Esophagus squamous epithelium (tissue), 5 donors: ENCODE data around the gene S100PBP. TPM values are rescaled to one million over a fixed set of nuclear protein-coding genes. Genes with fewer than 3 reads are reported as not detected.

Experiments
- DNase-seq: peaks from one replicate; lab custom pipeline; 2025; lab: John Stamatoyannopoulos, UW
- H3K27ac ChIP-seq, 4 donors: fragments of 200-600 bp; sonication (generic); one replicate each; pipeline ENCODE4 v1.5.1; 2016 to 2019; ENCODE audit warnings: mild to moderate bottlenecking in 1 of 4
- H3K27me3 ChIP-seq, 4 donors: fragments of 200-600 bp; sonication (generic); 1 replicate in 3 of 4; 2 replicates in 1 of 4; pipeline versions ENCODE4 v1.5.1 to v1.6.0; 2017 to 2021; ENCODE audit warnings: antibody characterized with exemption in 1 of 4
- H3K36me3 ChIP-seq, 3 donors: fragments of 200-600 bp; sonication (generic); one replicate each; pipeline ENCODE4 v1.5.1; 2016 to 2019
- H3K4me1 ChIP-seq, 3 donors: fragments of 200-600 bp; sonication (generic); one replicate each; pipeline ENCODE4 v1.5.1; 2017 to 2019
- H3K4me3 ChIP-seq, 4 donors: fragments of 200-600 bp; sonication (generic); 1 replicate in 3 of 4; 2 replicates in 1 of 4; pipeline ENCODE4 v1.5.1; 2016 to 2019; ENCODE audit warnings: mild to moderate bottlenecking in 2 of 4, moderate library complexity in 1 of 4
- H3K9me3 ChIP-seq, 3 donors: fragments of 200-600 bp; sonication (generic); one replicate each; pipeline ENCODE4 v1.5.1; 2016 to 2019
- CTCF ChIP-seq, 6 experiments: fragments of 450-650 bp in 4 of 6; fragments of 200-600 bp in 2 of 6; sonication (generic) in 2 of 6; IDR thresholded peaks; one replicate each; pipeline ENCODE4 v1.5.1; 2016 to 2019; ENCODE audit warnings: antibody characterized with exemption in 6 of 6, mild to moderate bottlenecking in 4 of 6, moderate library complexity in 4 of 6
- POLR2A ChIP-seq, 4 donors: fragments of 450-650 bp; IDR thresholded peaks; one replicate each; pipeline ENCODE4 v1.6.1; 2017; ENCODE audit warnings: antibody characterized with exemption in 4 of 4, mild to moderate bottlenecking in 4 of 4, moderate library complexity in 3 of 4
- WGBS, 2 donors: methylation state at CpG; one replicate each; pipeline ENCODE4 v1.1.5; 2018; 5-methylcytosine and 5-hydroxymethylcytosine counted together
- intact Hi-C: fragments of 100-400 bp; cut with DNase I; formaldehyde crosslinking; loops from one replicate; pipeline ENCODE4 v1.15.0; 2022
- total RNA-seq, 4 donors: library from RNA; depleted of rRNA; stranded (reverse); fragments of >200 nt; gene quantifications; one replicate each; pipeline ENCODE4 v1.1.0, GENCODE V29; 2016
- donor health status: DM: yes; HTN: yes; CAD: no.

Gene S100PBP
- total RNA-seq, 4 donors from 2014 or later: 6.5 to 20.0 (median 11.9) TPM

- Histone ChIP-seq H3K36me3 (peaks cover 15 to 99% (median 35%) of the 10 kb centered on the region in 3 donors), H3K9me3 (no peaks in the 10 kb centered on the region), H3K27me3 (no peaks in the 10 kb centered on the region), H3K4me3 (no peak overlapping the region), H3K4me1 (peaks cover 0 to 50% (median 15%) of the 10 kb centered on the region in 3 donors), H3K27ac (peak overlapping the region in 3 of 4 donors; percentile 53 to 60 (median 58))
- intact Hi-C loops: no loop called here
- no peak for TF ChIP-seq POLR2A (IDR thresholded peaks at IDR 0.05)
- no peak for TF ChIP-seq CTCF (IDR thresholded peaks at IDR 0.05)
- no peak for DNase-seq
- WGBS, 2 donors: 55% methylated on average over 11 to 12 of the region's 13 CpGs
Observed at GRCh38 chr1:32775640-32776337, 41.7 kb upstream of the S100PBP start.

GRCh38 chr1:32779242-32779641 is 38.2 kb upstream of the S100PBP start:
- TF ChIP-seq POLR2A (IDR thresholded peaks at IDR 0.05) (no peak), CTCF (IDR thresholded peaks at IDR 0.05) (no peak)
- no peak for DNase-seq
- WGBS, 2 donors: 90 to 94% methylated on average over 3 to 5 of the region's 5 CpGs
- H3K27me3 ChIP-seq: no peaks in the 10 kb centered on the region
- H3K4me1 ChIP-seq: peaks cover 0 to 19% (median 12%) of the 10 kb centered on the region in 3 donors
- no peaks in the 10 kb centered on the region for H3K9me3 ChIP-seq
- peaks cover 27 to 99% (median 32%) of the 10 kb centered on the region in 3 donors for H3K36me3 ChIP-seq
- peak overlapping the region in 2 of 4 donors; percentile 9 to 33 for H3K27ac ChIP-seq
- intact Hi-C loops: no loop called here
- H3K4me3 ChIP-seq: no peak overlapping the region

- TF ChIP-seq POLR2A (IDR thresholded peaks at IDR 0.05) (no peak), CTCF (IDR thresholded peaks at IDR 0.05) (no peak)
- no peaks in the 10 kb centered on the region for H3K9me3 ChIP-seq
- H3K27ac ChIP-seq: peak overlapping the region in 2 of 4 donors; percentile 0 to 33
- no peak overlapping the region for H3K4me3 ChIP-seq
- H3K4me1 ChIP-seq: peaks cover 0 to 11% (median 5%) of the 10 kb centered on the region in 3 donors
- peaks cover 26 to 99% (median 27%) of the 10 kb centered on the region in 3 donors for H3K36me3 ChIP-seq
- H3K27me3 ChIP-seq: no peaks in the 10 kb centered on the region
- DNase-seq: no peak
- intact Hi-C loops: no loop called here
- 91 to 96% methylated on average over 4 of the region's 8 CpGs for WGBS, 2 donors
Observed at GRCh38 chr1:32780005-32780404, 37.4 kb upstream of the S100PBP start.

GRCh38 chr1:32780628-32781234 is 36.7 kb upstream of the S100PBP start:
- Histone ChIP-seq H3K36me3 (peaks cover 20 to 99% (median 27%) of the 10 kb centered on the region in 3 donors), H3K9me3 (no peaks in the 10 kb centered on the region)
- TF ChIP-seq POLR2A (IDR thresholded peaks at IDR 0.05): no peak
- TF ChIP-seq CTCF (IDR thresholded peaks at IDR 0.05): no peak

GRCh38 chr1:32782086-32782485 is 35.4 kb upstream of the S100PBP start:
- peaks cover 0 to 3% (median 0%) of the 10 kb centered on the region in 3 donors for H3K4me1 ChIP-seq
- H3K27me3 ChIP-seq: no peaks in the 10 kb centered on the region
- intact Hi-C loops: no loop called here
- H3K27ac ChIP-seq: no peak overlapping the region
- TF ChIP-seq CTCF (IDR thresholded peaks at IDR 0.05): no peak
- no peak for TF ChIP-seq POLR2A (IDR thresholded peaks at IDR 0.05)
- H3K9me3 ChIP-seq: no peaks in the 10 kb centered on the region
- DNase-seq: no peak
- peaks cover 11 to 99% (median 27%) of the 10 kb centered on the region in 3 donors for H3K36me3 ChIP-seq
- no peak overlapping the region for H3K4me3 ChIP-seq
- 85 to 89% methylated on average over 3 to 5 of the region's 5 CpGs for WGBS, 2 donors

More at GRCh38 chr1:32780628-32781234, 36.7 kb upstream of the S100PBP start:
- H3K27ac ChIP-seq: peak overlapping the region in 2 of 4 donors; percentile 0 to 19
- intact Hi-C loops: no loop called here
- H3K4me3 ChIP-seq: no peak overlapping the region
- 58 to 63% methylated on average over 8 of the region's 8 CpGs for WGBS, 2 donors
- no peaks in the 10 kb centered on the region for H3K27me3 ChIP-seq
- peaks cover 0 to 4% (median 0%) of the 10 kb centered on the region in 3 donors for H3K4me1 ChIP-seq
- DNase-seq: no peak
